IMR-90 (cell line): ENCODE measurements around the gene PLPP7. TPM values are rescaled to one million over a fixed set of nuclear protein-coding genes. Genes with fewer than 3 reads are reported as not detected.

ENCODE experiments used
- ATAC-seq: fragments of 200-7000 bp; cut with Tn5 transposase; 2 replicates; pipeline ENCODE4 v1.9.1; 2020; ENCODE audit warnings: low read depth, mild to moderate bottlenecking, moderate library complexity
- BruUV-seq: library from RNA; stranded (reverse); fragments of 400-500 nt; replicated peaks from 2 replicates; lab custom pipeline; 2021; lab: Mats Ljungman, UMichigan
- CTCF ChIA-PET: fragments of 300-600 bp; formaldehyde crosslinking; extraction: SDS; loops from one replicate; lab custom pipeline; 2021; ENCODE audit warnings: antibody characterized with exemption; lab: Yijun Ruan, JAX
- POLR2A ChIA-PET: fragments of 300-600 bp; sonication (Branson Sonifier 250); formaldehyde crosslinking; loops from one replicate; lab custom pipeline; 2022; ENCODE audit warnings: antibody characterized with exemption; ENCODE audit not compliant: unreplicated experiment; lab: Charles Lee
- DNase-seq: peaks from one replicate; pipeline ENCODE4 v3.0.0; 2013
- H2AFZ ChIP-seq: replicated peaks from 2 replicates; pipeline ENCODE3; 2013; ENCODE audit warnings: low read length, mild to moderate bottlenecking; ENCODE audit not compliant: poor library complexity
- H2AK5ac ChIP-seq: 2 replicates; pipeline ENCODE4 v1.6.1; 2013; ENCODE audit warnings: low read depth, low read length, inconsistent platforms
- H2AK9ac ChIP-seq: replicated peaks from 2 replicates; pipeline ENCODE3; 2013; ENCODE audit warnings: mild to moderate bottlenecking, low read depth, low read length, moderate library complexity; ENCODE audit not compliant: poor library complexity
- H2BK120ac ChIP-seq: 2 replicates; pipeline ENCODE4 v1.6.1; 2013; ENCODE audit warnings: low read depth, low read length, inconsistent platforms
- H2BK15ac ChIP-seq: 3 replicates; pipeline ENCODE4 v1.6.1; 2013; ENCODE audit warnings: low read depth, low read length, inconsistent platforms
- H2BK20ac ChIP-seq: 2 replicates; pipeline ENCODE4 v1.6.1; 2013; ENCODE audit warnings: low read depth, mild to moderate bottlenecking, inconsistent platforms, low read length, moderate library complexity
- H2BK5ac ChIP-seq: 2 replicates; pipeline ENCODE4 v1.6.1; 2013; ENCODE audit warnings: mild to moderate bottlenecking, low read depth, low read length, inconsistent platforms; ENCODE audit not compliant: poor library complexity, severe bottlenecking
- H3K14ac ChIP-seq: replicated peaks from 2 replicates; pipeline ENCODE4 v1.6.1; 2013; ENCODE audit warnings: low read depth, low read length, inconsistent platforms
- H3K18ac ChIP-seq: 2 replicates; pipeline ENCODE4 v1.6.1; 2013; ENCODE audit warnings: low read depth, low read length, control low read depth
- H3K23ac ChIP-seq: 2 replicates; pipeline ENCODE4 v1.6.1; 2013; ENCODE audit warnings: low read depth, low read length, inconsistent platforms
- H3K27ac ChIP-seq: 2 replicates; pipeline ENCODE4 v1.5.1; 2013; ENCODE audit warnings: mild to moderate bottlenecking, control low read depth, low read length; ENCODE audit not compliant: insufficient read depth
- H3K27me3 ChIP-seq: 2 replicates; pipeline ENCODE4 v1.6.1; 2013; ENCODE audit warnings: low read length; ENCODE audit not compliant: control insufficient read depth, insufficient read depth
- H3K36me3 ChIP-seq: 2 replicates; pipeline ENCODE4 v1.6.1; 2013; ENCODE audit warnings: low read length, mixed read lengths; ENCODE audit not compliant: control insufficient read depth, insufficient read depth
- H3K4ac ChIP-seq: 2 replicates; pipeline ENCODE4 v1.6.1; 2013; ENCODE audit warnings: low read depth, low read length, inconsistent platforms
- H3K4me1 ChIP-seq: 2 replicates; pipeline ENCODE4 v1.6.1; 2013; ENCODE audit warnings: low read length, mixed read lengths; ENCODE audit not compliant: control insufficient read depth, insufficient read depth
- H3K4me2 ChIP-seq: 2 replicates; pipeline ENCODE4 v1.6.1; 2013; ENCODE audit warnings: low read depth, mild to moderate bottlenecking, control low read depth, low read length, moderate library complexity
- H3K4me3 ChIP-seq: 2 replicates; pipeline ENCODE4 v1.5.1; 2013; ENCODE audit warnings: low read depth, mild to moderate bottlenecking, control low read depth, low read length, moderate library complexity; ENCODE audit not compliant: insufficient read depth
- H3K56ac ChIP-seq: 2 replicates; pipeline ENCODE4 v1.6.1; 2013; ENCODE audit warnings: low read length, inconsistent platforms; ENCODE audit not compliant: insufficient read depth; ENCODE audit errors: extremely low read depth
- H3K79me1 ChIP-seq, 2 experiments: 2 replicates each; pipeline ENCODE4 v1.6.1; 2013; ENCODE audit warnings: low read length in 2 of 2, inconsistent platforms in 1 of 2, low read depth in 1 of 2
- H3K9ac ChIP-seq: 2 replicates; pipeline ENCODE4 v1.6.1; 2013; ENCODE audit warnings: low read depth, low read length, control low read depth
- H3K9me1 ChIP-seq: 2 replicates; pipeline ENCODE4 v1.6.1; 2013; ENCODE audit warnings: low read length, inconsistent platforms; ENCODE audit not compliant: insufficient read depth
- H3K9me3 ChIP-seq: 2 replicates; pipeline ENCODE4 v1.6.1; 2013; ENCODE audit warnings: low read length; ENCODE audit not compliant: control insufficient read depth, insufficient read depth
- H4K20me1 ChIP-seq: 2 replicates; pipeline ENCODE4 v1.6.1; 2013; ENCODE audit warnings: low read length, inconsistent platforms; ENCODE audit not compliant: insufficient read depth
- H4K5ac ChIP-seq: 2 replicates; pipeline ENCODE4 v1.6.1; 2013; ENCODE audit warnings: mild to moderate bottlenecking, low read depth, low read length, control low read depth
- H4K8ac ChIP-seq, 2 experiments: 2 replicates each; pipeline ENCODE4 v1.6.1; 2013; ENCODE audit warnings: low read depth in 2 of 2, low read length in 2 of 2, control low read depth in 1 of 2, inconsistent platforms in 1 of 2
- H4K91ac ChIP-seq: 2 replicates; pipeline ENCODE4 v1.6.1; 2013; ENCODE audit warnings: low read depth, low read length, inconsistent platforms; ENCODE audit not compliant: insufficient read depth
- BHLHE40 ChIP-seq: fragments of 150-350 bp; IDR thresholded peaks from 2 replicates; pipeline ENCODE4 v1.6.1; 2016; ENCODE audit warnings: mild to moderate bottlenecking, low read depth, low read length
- CEBPB ChIP-seq: IDR thresholded peaks from 2 replicates; pipeline ENCODE4 v1.6.1; 2012; ENCODE audit warnings: low read depth, low read length, improper control_type of control experiment
- CHD1 ChIP-seq: IDR thresholded peaks from 2 replicates; pipeline ENCODE4 v1.6.1; 2012; ENCODE audit warnings: low read depth, low read length, improper control_type of control experiment
- MAFK ChIP-seq: IDR thresholded peaks from 2 replicates; pipeline ENCODE4 v1.6.1; 2012; ENCODE audit warnings: low read depth, low read length, improper control_type of control experiment
- MAZ ChIP-seq: IDR thresholded peaks from 2 replicates; pipeline ENCODE4 v1.6.1; 2012; ENCODE audit warnings: low read depth, mild to moderate bottlenecking, low read length, improper control_type of control experiment, moderate library complexity, borderline replicate concordance
- MXI1 ChIP-seq: IDR thresholded peaks from 2 replicates; pipeline ENCODE4 v1.6.1; 2012; ENCODE audit warnings: low read depth, mild to moderate bottlenecking, low read length, moderate library complexity, borderline replicate concordance
- NFE2L2 ChIP-seq: fragments of 150-350 bp; IDR thresholded peaks from 2 replicates; pipeline ENCODE4 v1.6.1; 2016; ENCODE audit warnings: low read depth, mild to moderate bottlenecking, low read length
- POLR2A ChIP-seq: IDR thresholded peaks from 2 replicates; pipeline ENCODE4 v1.6.1; 2012; ENCODE audit warnings: mild to moderate bottlenecking, low read depth, low read length
- RAD21 ChIP-seq: IDR thresholded peaks from 2 replicates; pipeline ENCODE4 v1.6.1; 2012; ENCODE audit warnings: low read length, improper control_type of control experiment
- RCOR1 ChIP-seq: IDR thresholded peaks from 2 replicates; pipeline ENCODE4 v1.6.1; 2012; ENCODE audit warnings: mild to moderate bottlenecking, low read length, improper control_type of control experiment; ENCODE audit not compliant: insufficient replicate concordance
- RFX5 ChIP-seq: IDR thresholded peaks from 2 replicates; pipeline ENCODE4 v1.8.0; 2012; ENCODE audit warnings: low read depth, mild to moderate bottlenecking, low read length, moderate library complexity
- SMC3 ChIP-seq: fragments of 150-350 bp; IDR thresholded peaks from 2 replicates; pipeline ENCODE4 v1.6.1; 2016; ENCODE audit warnings: low read depth, mild to moderate bottlenecking, antibody characterized with exemption, low read length, moderate library complexity
- WGBS, 2 experiments: methylation state at CpG; one replicate each; pipeline versions ENCODE4 v1.1.5 to v1.1.7; 2013; ENCODE audit warnings: missing lambda C conversion rate in 2 of 2; ENCODE audit not compliant: insufficient read length in 1 of 2; ENCODE audit errors: extremely low coverage in 2 of 2; 5-methylcytosine and 5-hydroxymethylcytosine counted together
- dilution Hi-C: fragments of 300-500 bp; cut with HindIII; formaldehyde crosslinking; loops from one replicate; pipeline ENCODE4 v1.14.3; 2018; ENCODE audit warnings: low sequenced_read_pairs; ENCODE audit not compliant: unreplicated experiment
- in situ Hi-C: fragments of 300-500 bp; cut with MboI; formaldehyde crosslinking; loops from 3 replicates; pipeline ENCODE4 v1.14.3; 2019; ENCODE audit warnings: low sequenced_read_pairs, inconsistent platforms, mixed read lengths
- intact Hi-C: fragments of 100-400 bp; cut with micrococcal nuclease; formaldehyde crosslinking; loops from 2 replicates; pipeline ENCODE4 v1.10.0; 2022
- polyA plus RNA-seq, 3 experiments: library from polyadenylated mRNA; depleted of rRNA; stranded (reverse); fragments of >200 nt; gene quantifications; 2 replicates each; pipeline ENCODE4 v1.2.3, GENCODE V29; 2012; ENCODE audit warnings: low replicate concordance in 1 of 3
- total RNA-seq: library from RNA; depleted of rRNA; stranded (reverse); fragments of >200 nt; gene quantifications from 2 replicates; pipeline ENCODE4 v1.2.3, GENCODE V29; 2012
- TF ChIP-seq, protein P1 (sequence below): conservative IDR thresholded peaks from 2 replicates; pipeline ENCODE4 v1.5.1; 2012; ENCODE audit warnings: mild to moderate bottlenecking, low read depth, low read length, improper control_type of control experiment
- TF ChIP-seq, protein P2 (sequence below): fragments of 150-350 bp; IDR thresholded peaks from 2 replicates; pipeline ENCODE4 v1.6.1; 2016; ENCODE audit warnings: low read depth, mild to moderate bottlenecking, low read length, moderate library complexity, borderline replicate concordance

PLPP7 gene
- total and polyA plus RNA-seq, 2 of the 4 experiments (the other 2 are of a cell fraction): 0.54 to 1.2 TPM

DNA sequence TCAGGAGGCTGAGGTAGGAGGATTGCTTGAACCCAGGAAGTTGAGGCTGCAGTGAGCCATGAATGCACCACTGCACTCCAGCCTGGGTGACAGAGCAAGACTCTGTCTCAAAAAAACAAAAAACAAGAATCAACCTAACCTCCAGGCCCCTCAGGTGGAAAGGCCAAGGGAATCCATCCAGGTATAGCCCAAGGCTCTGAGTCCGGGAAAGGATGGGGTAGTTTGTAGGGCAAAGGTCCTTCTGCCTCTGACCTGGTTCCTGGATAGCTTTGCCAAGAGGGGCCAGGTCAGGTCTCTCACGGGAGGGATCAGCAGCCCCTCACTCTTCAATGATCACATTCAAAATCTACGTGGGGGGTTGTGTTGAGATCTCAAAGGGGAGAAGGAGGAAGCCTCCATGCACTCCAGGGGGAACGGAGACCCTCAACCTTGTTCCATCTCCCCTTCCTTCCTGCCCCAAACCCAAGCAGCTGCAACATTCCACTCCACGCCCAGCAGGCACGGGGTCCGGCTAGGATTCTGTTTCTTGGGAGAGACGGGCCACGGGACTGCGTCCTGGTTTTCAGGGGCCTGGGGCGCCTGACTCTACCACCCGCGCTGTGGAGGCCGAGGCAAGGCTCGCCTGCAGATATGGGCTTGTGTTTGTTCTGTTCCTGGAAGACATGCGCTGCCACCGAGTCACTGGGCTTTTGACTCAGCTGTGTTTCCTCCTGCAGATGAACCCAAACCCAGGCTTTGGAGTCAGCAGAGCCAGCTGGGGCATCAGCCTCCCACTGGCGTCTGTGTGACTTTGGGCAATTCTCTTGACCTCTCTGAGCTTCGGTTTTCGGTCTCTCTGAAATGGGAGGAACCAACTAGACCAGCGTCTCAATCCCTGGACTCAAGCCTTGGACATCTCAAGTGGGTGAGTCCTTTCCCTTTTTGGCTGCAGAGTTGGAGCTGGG lies 35.5 kb downstream of the PLPP7 start (continued):
- no peak for TF ChIP-seq MAZ

DNA sequence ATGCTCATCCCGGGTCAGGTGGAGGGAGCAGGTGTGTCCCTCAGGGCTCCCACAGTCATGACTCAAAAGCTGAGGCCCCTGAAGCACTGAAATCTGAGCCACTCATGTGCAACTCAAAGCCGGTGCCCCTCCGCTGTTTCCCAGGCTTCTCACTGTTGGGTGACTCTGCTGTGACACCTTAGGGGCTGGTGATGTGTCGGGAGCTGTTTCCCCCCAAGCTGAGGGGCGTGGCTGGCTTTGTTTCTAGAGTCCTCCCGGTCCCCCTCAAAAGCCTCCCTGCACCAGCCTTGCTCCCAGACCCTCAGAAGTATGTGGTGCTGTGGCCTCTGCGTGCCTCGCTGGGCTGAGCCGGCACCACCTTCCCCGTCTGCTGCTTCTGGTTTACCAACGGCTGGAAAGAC lies 39.7 kb downstream of the PLPP7 start:
- ATAC-seq (no peak), DNase-seq (no peak)
- dilution Hi-C loops: no loop called here
- no peaks in the 10 kb centered on the region for H3K9me3 ChIP-seq
- H3K4ac ChIP-seq: no peak overlapping the region
- in situ Hi-C loops: no loop called here
- H2BK15ac ChIP-seq: no peak overlapping the region
- intact Hi-C loops: no loop called here
- no peak overlapping the region for H2AFZ ChIP-seq
- H3K79me1 ChIP-seq: no peaks in the 10 kb centered on the region
- CTCF ChIA-PET: interaction anchor here (0.5 kb wide), 2 partner anchors 22 to 37 kb away, joined by 3 to 7 read pairs; no protein-coding TSS in a partner anchor
- H3K27me3 ChIP-seq: no peaks in the 10 kb centered on the region
- H3K56ac ChIP-seq: no peak overlapping the region
- no peak overlapping the region for H3K4me2 ChIP-seq
- no peak overlapping the region for H3K27ac ChIP-seq
- H4K8ac ChIP-seq: no peak overlapping the region
- H2AK9ac ChIP-seq: no peak overlapping the region
- no peaks in the 10 kb centered on the region for H3K36me3 ChIP-seq
- 0 out of 2 replicates have a peak, but pooled peaks cover 4% of the 10 kb centered on the region for H3K9me1 ChIP-seq
- no peak overlapping the region for H3K23ac ChIP-seq
- H2BK20ac ChIP-seq: no peak overlapping the region
- no peak overlapping the region for H3K4me3 ChIP-seq
- H3K14ac ChIP-seq: no peak overlapping the region
- POLR2A ChIA-PET: no interaction called here
- no peak overlapping the region for H3K18ac ChIP-seq
- no peak overlapping the region for H2BK5ac ChIP-seq
- no peak overlapping the region for H4K91ac ChIP-seq
- peaks cover 3% of the 10 kb centered on the region for H3K4me1 ChIP-seq
- no peak overlapping the region for H3K9ac ChIP-seq
- H2BK120ac ChIP-seq: no peak overlapping the region
- 66% methylated on average over 4 of the region's 11 CpGs; no CpG with 5 or more reads in 1 of the 2 experiments for WGBS, 2 experiments
- no peak overlapping the region for H4K5ac ChIP-seq
- no peaks in the 10 kb centered on the region for H4K20me1 ChIP-seq
- H2AK5ac ChIP-seq: 0 out of 2 replicates have a peak overlapping the region, but pooled peaks have one; percentile 7
- BruUV-seq: no TSS peak
- TF ChIP-seq, protein P1, sequence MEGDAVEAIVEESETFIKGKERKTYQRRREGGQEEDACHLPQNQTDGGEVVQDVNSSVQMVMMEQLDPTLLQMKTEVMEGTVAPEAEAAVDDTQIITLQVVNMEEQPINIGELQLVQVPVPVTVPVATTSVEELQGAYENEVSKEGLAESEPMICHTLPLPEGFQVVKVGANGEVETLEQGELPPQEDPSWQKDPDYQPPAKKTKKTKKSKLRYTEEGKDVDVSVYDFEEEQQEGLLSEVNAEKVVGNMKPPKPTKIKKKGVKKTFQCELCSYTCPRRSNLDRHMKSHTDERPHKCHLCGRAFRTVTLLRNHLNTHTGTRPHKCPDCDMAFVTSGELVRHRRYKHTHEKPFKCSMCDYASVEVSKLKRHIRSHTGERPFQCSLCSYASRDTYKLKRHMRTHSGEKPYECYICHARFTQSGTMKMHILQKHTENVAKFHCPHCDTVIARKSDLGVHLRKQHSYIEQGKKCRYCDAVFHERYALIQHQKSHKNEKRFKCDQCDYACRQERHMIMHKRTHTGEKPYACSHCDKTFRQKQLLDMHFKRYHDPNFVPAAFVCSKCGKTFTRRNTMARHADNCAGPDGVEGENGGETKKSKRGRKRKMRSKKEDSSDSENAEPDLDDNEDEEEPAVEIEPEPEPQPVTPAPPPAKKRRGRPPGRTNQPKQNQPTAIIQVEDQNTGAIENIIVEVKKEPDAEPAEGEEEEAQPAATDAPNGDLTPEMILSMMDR: no peak
- TF ChIP-seq POLR2A (no peak), CHD1 (no peak), SMC3 (no peak), CEBPB (no peak), RFX5 (no peak), MAFK (no peak), RCOR1 (no peak), RAD21 (no peak), BHLHE40 (no peak), MXI1 (no peak), NFE2L2 (no peak)
- TF ChIP-seq, protein P2, sequence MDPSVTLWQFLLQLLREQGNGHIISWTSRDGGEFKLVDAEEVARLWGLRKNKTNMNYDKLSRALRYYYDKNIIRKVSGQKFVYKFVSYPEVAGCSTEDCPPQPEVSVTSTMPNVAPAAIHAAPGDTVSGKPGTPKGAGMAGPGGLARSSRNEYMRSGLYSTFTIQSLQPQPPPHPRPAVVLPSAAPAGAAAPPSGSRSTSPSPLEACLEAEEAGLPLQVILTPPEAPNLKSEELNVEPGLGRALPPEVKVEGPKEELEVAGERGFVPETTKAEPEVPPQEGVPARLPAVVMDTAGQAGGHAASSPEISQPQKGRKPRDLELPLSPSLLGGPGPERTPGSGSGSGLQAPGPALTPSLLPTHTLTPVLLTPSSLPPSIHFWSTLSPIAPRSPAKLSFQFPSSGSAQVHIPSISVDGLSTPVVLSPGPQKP: no peak
